GM12878 (cell line): ENCODE measurements around the gene ZNF296. TPM values are rescaled to one million over a fixed set of nuclear protein-coding genes. Genes with fewer than 3 reads are reported as not detected.

Source experiments
- CBX3 ChIP-seq: fragments of 200-600 bp; sonication (generic); IDR thresholded peaks from 2 replicates; pipeline ENCODE4 v1.6.1; 2016; ENCODE audit warnings: low read depth, borderline replicate concordance
- CUX1 ChIP-seq: IDR thresholded peaks from 2 replicates; pipeline ENCODE4 v1.6.1; 2012; ENCODE audit warnings: improper control_type of control experiment, low read depth, low read length; ENCODE audit not compliant: insufficient replicate concordance
- ETV6 ChIP-seq, 2 experiments: fragments of 450-650 bp in 1 of 2; IDR thresholded peaks in 1 of 2; conservative IDR thresholded peaks in 1 of 2; 2 replicates each; pipeline ENCODE4 v1.6.1; 2014; ENCODE audit warnings: antibody characterized with exemption in 1 of 2, borderline replicate concordance in 1 of 2, low read depth in 1 of 2, mild to moderate bottlenecking in 1 of 2, moderate library complexity in 1 of 2
- IKZF2 ChIP-seq, 2 experiments: fragments of 450-650 bp; IDR thresholded peaks; 2 replicates each; pipeline ENCODE4 v1.6.1; 2017; ENCODE audit warnings: mild to moderate bottlenecking in 2 of 2, moderate library complexity in 2 of 2
- JUNB ChIP-seq: IDR thresholded peaks from 2 replicates; pipeline ENCODE4 v1.6.1; 2016; ENCODE audit warnings: antibody characterized with exemption, mild to moderate bottlenecking
- MYB ChIP-seq: fragments of 150-350 bp; IDR thresholded peaks from 2 replicates; pipeline ENCODE4 v1.6.1; 2014; ENCODE audit warnings: mild to moderate bottlenecking, low read depth, low read length, borderline replicate concordance
- MYC ChIP-seq: IDR thresholded peaks from 2 replicates; pipeline ENCODE4 v1.6.1; 2011; ENCODE audit warnings: mild to moderate bottlenecking, low read length, moderate library complexity, inconsistent platforms; ENCODE audit not compliant: insufficient read depth, insufficient replicate concordance, insufficient read length, severe bottlenecking
- POLR2AphosphoS5 ChIP-seq: IDR thresholded peaks from 2 replicates; pipeline ENCODE4 v1.6.1; 2011; ENCODE audit warnings: mild to moderate bottlenecking, low read length, inconsistent platforms
- RAD21 ChIP-seq: IDR thresholded peaks from 2 replicates; pipeline ENCODE4 v1.6.1; 2011; ENCODE audit warnings: mild to moderate bottlenecking, low read depth, low read length, moderate library complexity; ENCODE audit not compliant: insufficient read depth
- RFX5 ChIP-seq: IDR thresholded peaks from 2 replicates; pipeline ENCODE4 v1.6.1; 2011; ENCODE audit warnings: low read depth, low read length, improper control_type of control experiment
- TBL1XR1 ChIP-seq: IDR thresholded peaks from 2 replicates; pipeline ENCODE4 v1.6.1; 2012; ENCODE audit warnings: low read depth, low read length, improper control_type of control experiment
- ZNF274 ChIP-seq: IDR thresholded peaks from one replicate; pipeline ENCODE4 v1.8.0; 2011; ENCODE audit not compliant: insufficient read length, insufficient read depth
- ZNF384 ChIP-seq: IDR thresholded peaks from 2 replicates; pipeline ENCODE4 v1.6.1; 2012; ENCODE audit warnings: low read depth, mild to moderate bottlenecking, low read length, improper control_type of control experiment, borderline replicate concordance
- ZNF687 ChIP-seq: fragments of 450-650 bp; IDR thresholded peaks from 2 replicates; pipeline ENCODE4 v1.6.1; 2017; ENCODE audit warnings: mild to moderate bottlenecking, moderate library complexity
- ZSCAN29 ChIP-seq: fragments of 450-650 bp; IDR thresholded peaks from 2 replicates; pipeline ENCODE4 v1.6.1; 2017; ENCODE audit warnings: mild to moderate bottlenecking, moderate library complexity
- polyA plus RNA-seq, 11 experiments: library from polyadenylated mRNA; depleted of rRNA in 4 of 11; unstranded in 6 of 11; stranded (reverse) in 5 of 11; fragments of >200 nt; fragmentation: Nextera tagmentation in 4 of 11; fragmentation: Illumina TruSeq in 1 of 11; extraction: Ambion mirVana in 4 of 11; extraction: Trizol in 1 of 11; gene quantifications; 1 replicate in 1 of 11; 2 replicates in 10 of 11; pipeline versions ENCODE4 v1.2.1 to v1.2.3, GENCODE V29; 2011 to 2016; ENCODE audit warnings: inconsistent platforms in 2 of 11, missing spikeins in 2 of 11, low read depth in 1 of 11
- total RNA-seq, 4 experiments: library from RNA; depleted of rRNA in 3 of 4; stranded (reverse); fragments of >200 nt in 3 of 4; fragmentation: Illumina TruSeq in 1 of 4; extraction: Trizol in 1 of 4; gene quantifications; 2 replicates each; pipeline versions ENCODE4 v1.2.1 to v1.2.3, GENCODE V29; 2013 to 2021
- TF ChIP-seq, protein P1 (sequence below): fragments of 450-650 bp; formaldehyde crosslinking; IDR thresholded peaks from 2 replicates; pipeline ENCODE4 v1.4.0; 2020; ENCODE audit warnings: mild to moderate bottlenecking, moderate library complexity

ZNF296 gene
- total and polyA plus RNA-seq, 10 of the 15 experiments (the other 5 are each of a cell fraction or from before 2014, with no cell fraction given): 0.44 to 23.6 (median 3.5) TPM; not detected in 1

DNA sequence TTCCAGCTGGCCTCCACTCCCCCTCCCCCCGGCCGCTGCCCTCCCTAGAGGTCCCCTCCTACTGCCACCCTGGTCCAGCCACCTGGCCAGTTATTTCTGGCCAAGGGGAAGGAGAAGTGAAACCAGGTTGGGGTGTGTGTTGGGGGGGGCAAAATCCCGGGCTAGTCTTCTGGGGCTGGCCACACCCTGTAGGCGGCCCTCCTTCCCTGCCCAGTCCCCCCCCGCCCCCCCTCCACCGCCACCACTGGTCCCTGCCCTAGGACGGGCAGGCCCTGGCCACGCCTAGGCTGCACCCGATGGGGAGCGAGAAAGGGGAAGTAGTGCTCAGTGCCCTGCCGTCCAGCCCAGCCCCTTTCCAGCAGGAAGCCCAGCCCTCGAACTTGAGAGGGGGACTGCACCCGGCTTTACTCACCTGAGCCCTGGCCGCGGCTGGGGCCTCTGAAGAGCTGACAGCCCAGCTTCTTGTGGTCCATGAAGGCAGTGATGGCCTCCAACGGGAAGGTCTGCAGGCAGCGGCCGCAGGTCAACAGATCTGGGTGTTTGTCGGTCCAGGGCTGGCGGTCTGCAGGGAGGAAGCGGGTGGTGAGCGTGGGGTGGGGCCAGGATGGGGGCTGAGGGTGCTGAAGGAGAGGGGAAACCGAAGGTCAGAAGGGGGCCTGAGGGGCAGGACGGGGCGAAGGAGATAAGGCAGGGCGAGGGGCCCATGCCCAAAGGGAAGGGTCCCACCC is 813 bp downstream of the ZNF296 start (continued):
- TF ChIP-seq, protein P1, sequence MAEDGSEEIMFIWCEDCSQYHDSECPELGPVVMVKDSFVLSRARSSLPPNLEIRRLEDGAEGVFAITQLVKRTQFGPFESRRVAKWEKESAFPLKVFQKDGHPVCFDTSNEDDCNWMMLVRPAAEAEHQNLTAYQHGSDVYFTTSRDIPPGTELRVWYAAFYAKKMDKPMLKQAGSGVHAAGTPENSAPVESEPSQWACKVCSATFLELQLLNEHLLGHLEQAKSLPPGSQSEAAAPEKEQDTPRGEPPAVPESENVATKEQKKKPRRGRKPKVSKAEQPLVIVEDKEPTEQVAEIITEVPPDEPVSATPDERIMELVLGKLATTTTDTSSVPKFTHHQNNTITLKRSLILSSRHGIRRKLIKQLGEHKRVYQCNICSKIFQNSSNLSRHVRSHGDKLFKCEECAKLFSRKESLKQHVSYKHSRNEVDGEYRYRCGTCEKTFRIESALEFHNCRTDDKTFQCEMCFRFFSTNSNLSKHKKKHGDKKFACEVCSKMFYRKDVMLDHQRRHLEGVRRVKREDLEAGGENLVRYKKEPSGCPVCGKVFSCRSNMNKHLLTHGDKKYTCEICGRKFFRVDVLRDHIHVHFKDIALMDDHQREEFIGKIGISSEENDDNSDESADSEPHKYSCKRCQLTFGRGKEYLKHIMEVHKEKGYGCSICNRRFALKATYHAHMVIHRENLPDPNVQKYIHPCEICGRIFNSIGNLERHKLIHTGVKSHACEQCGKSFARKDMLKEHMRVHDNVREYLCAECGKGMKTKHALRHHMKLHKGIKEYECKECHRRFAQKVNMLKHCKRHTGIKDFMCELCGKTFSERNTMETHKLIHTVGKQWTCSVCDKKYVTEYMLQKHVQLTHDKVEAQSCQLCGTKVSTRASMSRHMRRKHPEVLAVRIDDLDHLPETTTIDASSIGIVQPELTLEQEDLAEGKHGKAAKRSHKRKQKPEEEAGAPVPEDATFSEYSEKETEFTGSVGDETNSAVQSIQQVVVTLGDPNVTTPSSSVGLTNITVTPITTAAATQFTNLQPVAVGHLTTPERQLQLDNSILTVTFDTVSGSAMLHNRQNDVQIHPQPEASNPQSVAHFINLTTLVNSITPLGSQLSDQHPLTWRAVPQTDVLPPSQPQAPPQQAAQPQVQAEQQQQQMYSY (CRISPR knock-in tag): no peak
- TF ChIP-seq POLR2AphosphoS5 (no peak), IKZF2 (IDR thresholded peaks at IDR 0.05) (peak; percentile 85 to 88; a peak in 3 of 4 replicates), RFX5 (no peak), JUNB (no peak), ZSCAN29 (no peak), ZNF384 (no peak), RAD21 (no peak), ETV6 (conservative IDR thresholded peaks at IDR 0.05 in 1 of 2, IDR thresholded peaks at IDR 0.05 in 1 of 2; ENCODE audit: borderline replicate concordance in 1 of 2, low read depth in 1 of 2) (0 out of 4 replicates have a peak, but pooled peaks of 1 of the 2 experiments have one; percentile 33), ZNF274 (no peak), TBL1XR1 (peak; percentile 87; the same call in 1 of the 2 replicates), MYC (no peak), MYB (no peak), CUX1 (no peak), CBX3 (no peak), ZNF687 (peak; percentile 59; the same call in 1 of the 2 replicates)
